ENCODE results near the gene SLC4A9. TPM values are rescaled to one million over a fixed set of nuclear protein-coding genes. Genes with fewer than 3 reads are reported as not detected.

SLC4A9 gene
- not detected for total RNA-seq (2013)
- polyA plus RNA-seq (under 1 TPM in 1 of 3 donors, not detected in 2; 0.28 TPM), polyA minus RNA-seq (not detected in 2 replicates), total RNA-seq (0 to 1.4 (median 0.42) reads per million in 11 experiments)

GRCh38 chr5:140360101-140360500 is at the start of gene SLC4A9:
Gene SLC4A9 (plus strand): TSS chr5:140360194. CDS start chr5:140360237, 43 bp downstream.
- H3K27ac Mint-ChIP-seq: no peak within 1 kb of the TSS
- 100% methylated on average over 1 of the region's 2 CpGs for WGBS (ENCODE audit: insufficient coverage)
- intact Hi-C loops (cut with micrococcal nuclease): loop anchor here in 1 of 2 donors (10.0 kb wide), 1 partner anchor 355 kb away; no protein-coding TSS in a partner anchor
- peaks cover 2 to 9% (median 8%) of the 10 kb centered on the region in 3 donors for H3K27me3 Mint-ChIP-seq (ENCODE audit: low read depth in 3 of 3)
- no peaks in the 10 kb centered on the region for H3K27me3 ChIP-seq (ENCODE audit: control insufficient read depth in 2 of 2, insufficient read depth in 2 of 2, low read length in 2 of 2)
- H3K9me3 ChIP-seq (replicated peaks in 1 of 2; ENCODE audit: control insufficient read depth in 1 of 2, insufficient read depth in 1 of 2, low read length in 2 of 2): no peaks in the 10 kb centered on the region
- no peak within 1 kb of the TSS for H3K4me3 Mint-ChIP-seq
- H3K4me2 ChIP-seq (replicated peaks; ENCODE audit: extremely low read depth, low read length, poor library complexity, severe bottlenecking): no peak within 1 kb of the TSS
- H3K4me1 ChIP-seq (ENCODE audit: control insufficient read depth in 1 of 2, insufficient read depth in 2 of 2, low read length in 2 of 2): peaks cover 33 to 35% of the 10 kb centered on the region in 2 donors
- no peak for TF ChIP-seq CTCF (IDR thresholded peaks at IDR 0.05)
- no peaks in the 10 kb centered on the region for H3K36me3 Mint-ChIP-seq
- H3K9me3 Mint-ChIP-seq: peaks cover 0 to 1% (median 0%) of the 10 kb centered on the region in 7 donors
- no peaks in the 10 kb centered on the region for H3K79me2 ChIP-seq (ENCODE audit: insufficient read depth, low read length)
- no peaks in the 10 kb centered on the region for H3K36me3 ChIP-seq (replicated peaks in 1 of 2; ENCODE audit: control insufficient read depth in 1 of 2, insufficient read depth in 2 of 2, low read length in 2 of 2)
- DNase-seq: no peak
- no peak within 1 kb of the TSS for H3K27ac ChIP-seq (ENCODE audit: low read depth in 1 of 2, low read length in 2 of 2)
- H2AFZ ChIP-seq (ENCODE audit: insufficient read depth, low read depth, low read length, poor library complexity, severe bottlenecking): no peak within 1 kb of the TSS
- H3K9ac ChIP-seq (ENCODE audit: insufficient read depth, low read length, poor library complexity, severe bottlenecking): no peak within 1 kb of the TSS
- H4K20me1 ChIP-seq (ENCODE audit: insufficient read depth, low read length): no peaks in the 10 kb centered on the region
- peaks cover 32% of the 10 kb centered on the region for H3K4me1 Mint-ChIP-seq
- H3K4me3 ChIP-seq (replicated peaks in 1 of 3; ENCODE audit: low read depth in 2 of 3, low read length in 3 of 3): no peak within 1 kb of the TSS

GRCh38 chr5:140310434-140310833 is 49.6 kb upstream of the SLC4A9 start:
- 100% methylated on average over 1 of the region's 2 CpGs for WGBS (ENCODE audit: insufficient coverage)
- intact Hi-C loops (cut with micrococcal nuclease): loop anchor here in 1 of 2 donors (5.0 kb wide), 1 partner anchor 38 kb away; no protein-coding TSS in a partner anchor
- no peak overlapping the region for H3K9ac ChIP-seq (ENCODE audit: insufficient read depth, low read length, poor library complexity, severe bottlenecking)
- H3K4me1 ChIP-seq (ENCODE audit: control insufficient read depth in 1 of 2, insufficient read depth in 2 of 2, low read length in 2 of 2): peaks cover 28 to 31% of the 10 kb centered on the region in 2 donors
- no peaks in the 10 kb centered on the region for H3K36me3 ChIP-seq (replicated peaks in 1 of 2; ENCODE audit: control insufficient read depth in 1 of 2, insufficient read depth in 2 of 2, low read length in 2 of 2)
- H3K27ac ChIP-seq (ENCODE audit: low read depth in 1 of 2, low read length in 2 of 2): no peak overlapping the region
- Mint-ChIP-seq H3K36me3 (peaks cover 0 to 3% of the 10 kb centered on the region in 2 donors), H3K27me3 (ENCODE audit: low read depth in 3 of 3) (peaks cover 0 to 2% (median 1%) of the 10 kb centered on the region in 3 donors), H3K27ac (peak overlapping the region in 2 of 7 donors; percentile 69 to 70), H3K9me3 (no peaks in the 10 kb centered on the region), H3K4me1 (peaks cover 41% of the 10 kb centered on the region), H3K4me3 (no peak overlapping the region)
- no peak for TF ChIP-seq CTCF (IDR thresholded peaks at IDR 0.05)
- H3K27me3 ChIP-seq (ENCODE audit: control insufficient read depth in 2 of 2, insufficient read depth in 2 of 2, low read length in 2 of 2): no peaks in the 10 kb centered on the region
- no peaks in the 10 kb centered on the region for H4K20me1 ChIP-seq (ENCODE audit: insufficient read depth, low read length)
- no peak overlapping the region for H2AFZ ChIP-seq (ENCODE audit: insufficient read depth, low read depth, low read length, poor library complexity, severe bottlenecking)
- H3K4me2 ChIP-seq (replicated peaks; ENCODE audit: extremely low read depth, low read length, poor library complexity, severe bottlenecking): no peak overlapping the region
- H3K4me3 ChIP-seq (replicated peaks in 1 of 3; ENCODE audit: low read depth in 2 of 3, low read length in 3 of 3): no peak overlapping the region
- peak in 2 of 3 donors; percentile 49 to 61 for DNase-seq
- H3K9me3 ChIP-seq (replicated peaks in 1 of 2; ENCODE audit: control insufficient read depth in 1 of 2, insufficient read depth in 1 of 2, low read length in 2 of 2): no peaks in the 10 kb centered on the region
- no peaks in the 10 kb centered on the region for H3K79me2 ChIP-seq (ENCODE audit: insufficient read depth, low read length)

Measured in CD14-positive monocyte (primary cell).